A549 (cell line): ENCODE measurements around the gene HLF. TPM values are rescaled to one million over a fixed set of nuclear protein-coding genes. Genes with fewer than 3 reads are reported as not detected.

Source experiments
- ATAC-seq, 2 experiments: fragments of 200-7000 bp in 1 of 2; fragments of >200 bp in 1 of 2; cut with Nextera tagmentation in 1 of 2; cut with Tn5 transposase in 1 of 2; 3 replicates each; pipeline versions ENCODE4 v1.8.0 to v1.9.1; 2018 to 2020; ENCODE audit warnings: mild to moderate bottlenecking in 1 of 2, moderate library complexity in 1 of 2
- CTCF ChIA-PET: fragments of 300-600 bp; sonication (Branson Sonifier 250); formaldehyde crosslinking; extraction: SDS; loops from one replicate; lab custom pipeline; 2021; ENCODE audit warnings: antibody characterized with exemption, inconsistent platforms; lab: Yijun Ruan, JAX
- POLR2A ChIA-PET: fragments of 350-600 bp; formaldehyde crosslinking; extraction: SDS; loops from one replicate; lab custom pipeline; 2021; ENCODE audit warnings: antibody characterized with exemption, inconsistent platforms; lab: Yijun Ruan, JAX
- DNase-seq, 2 experiments: peaks; one replicate each; pipeline versions ENCODE4 v3.0.0 to v3.0.0-alpha.2; 2011 to 2016; ENCODE audit warnings: low read depth in 1 of 2, low spot score in 1 of 2
- FAIRE-seq: peaks from 2 replicates; lab custom pipeline; 2011; peaks lifted over from hg19 to GRCh38; lab: Jason Lieb, UNC
- H3K27ac ChIP-seq, 2 experiments: fragments of >200 bp; sonication (Bioruptor Twin); formaldehyde crosslinking; 3 replicates each; pipeline ENCODE4 v1.5.1; 2016 to 2017
- H3K4me1 ChIP-seq: fragments of >200 bp; sonication (Bioruptor Twin); formaldehyde crosslinking; 3 replicates; pipeline ENCODE4 v1.6.1; 2016
- H3K4me2 ChIP-seq: fragments of >200 bp; sonication (Bioruptor Twin); formaldehyde crosslinking; 3 replicates; pipeline ENCODE4 v1.6.1; 2016
- H3K4me3 ChIP-seq: fragments of >200 bp; sonication (Bioruptor Twin); formaldehyde crosslinking; 3 replicates; pipeline ENCODE4 v1.5.1; 2016
- H3K9me3 ChIP-seq: fragments of >200 bp; sonication (Bioruptor Twin); formaldehyde crosslinking; 3 replicates; pipeline ENCODE4 v1.6.1; 2016
- BCL3 ChIP-seq: fragments of >200 bp; sonication (Bioruptor Twin); formaldehyde crosslinking; IDR thresholded peaks from 3 replicates; pipeline ENCODE4 v1.6.1; 2016
- BHLHE40 ChIP-seq: IDR thresholded peaks from 2 replicates; pipeline ENCODE4 v1.6.1; 2012; ENCODE audit warnings: low read depth, low read length, inconsistent platforms
- CBX2 ChIP-seq: fragments of 200-600 bp; sonication (generic); IDR thresholded peaks from 2 replicates; pipeline ENCODE4 v1.6.1; 2016; ENCODE audit warnings: low read depth, mild to moderate bottlenecking, borderline replicate concordance
- CEBPB ChIP-seq, 2 experiments: fragments of >200 bp in 1 of 2; sonication (Bioruptor Twin) in 1 of 2; formaldehyde crosslinking in 1 of 2; IDR thresholded peaks; 2 replicates each; pipeline ENCODE4 v1.6.1; 2012 to 2016
- CHD2 ChIP-seq: fragments of 150-350 bp; IDR thresholded peaks from 2 replicates; pipeline ENCODE4 v1.6.1; 2014; ENCODE audit warnings: low read length; ENCODE audit not compliant: partially characterized antibody
- EHMT2 ChIP-seq: fragments of 200-600 bp; sonication (generic); IDR thresholded peaks from 2 replicates; pipeline ENCODE4 v1.6.1; 2016; ENCODE audit warnings: antibody characterized with exemption, low read depth, mild to moderate bottlenecking, moderate library complexity
- ESRRA ChIP-seq: fragments of 150-350 bp; IDR thresholded peaks from 2 replicates; pipeline ENCODE4 v1.6.1; 2014; ENCODE audit warnings: mild to moderate bottlenecking, low read length, borderline replicate concordance
- HDAC2 ChIP-seq: fragments of 200-600 bp; sonication (generic); IDR thresholded peaks from 2 replicates; pipeline ENCODE4 v1.6.1; 2016
- HOXA7 ChIP-seq: fragments of 250-450 bp; sonication (Bioruptor Pico); IDR thresholded peaks from 2 replicates; pipeline ENCODE4 v1.5.0; 2020; ENCODE audit warnings: mild to moderate bottlenecking, moderate library complexity
- HOXB13 ChIP-seq: fragments of 250-450 bp; sonication (Bioruptor Pico); IDR thresholded peaks from 2 replicates; pipeline ENCODE4 v1.5.0; 2020; ENCODE audit warnings: low read depth, mild to moderate bottlenecking, moderate library complexity
- KDM1A ChIP-seq: fragments of 200-600 bp; sonication (generic); IDR thresholded peaks from 2 replicates; pipeline ENCODE4 v1.6.1; 2016; ENCODE audit warnings: low read depth, mild to moderate bottlenecking
- KDM5A ChIP-seq: fragments of 200-600 bp; sonication (generic); IDR thresholded peaks from 2 replicates; pipeline ENCODE4 v1.6.1; 2016; ENCODE audit warnings: antibody characterized with exemption, mild to moderate bottlenecking
- MAFK ChIP-seq: fragments of 450-650 bp; IDR thresholded peaks from 2 replicates; pipeline ENCODE4 v1.6.1; 2014; ENCODE audit not compliant: partially characterized antibody
- POLR2AphosphoS2 ChIP-seq: conservative IDR thresholded peaks from 2 replicates; pipeline ENCODE4 v1.6.1; 2012; ENCODE audit warnings: low read length, improper control_type of control experiment, inconsistent platforms
- RCOR1 ChIP-seq: fragments of 150-350 bp; IDR thresholded peaks from 2 replicates; pipeline ENCODE4 v1.6.1; 2014; ENCODE audit warnings: antibody characterized with exemption, low read length, low read depth
- RFX5 ChIP-seq: fragments of 450-650 bp; IDR thresholded peaks from 2 replicates; pipeline ENCODE4 v1.7.1; 2014; ENCODE audit warnings: antibody characterized with exemption, mild to moderate bottlenecking, moderate library complexity
- SMC3 ChIP-seq: fragments of >200 bp; sonication (Bioruptor Twin); formaldehyde crosslinking; IDR thresholded peaks from 3 replicates; pipeline ENCODE4 v1.6.1; 2018; ENCODE audit warnings: inconsistent platforms
- SREBF2 ChIP-seq: fragments of 450-650 bp; IDR thresholded peaks from 2 replicates; pipeline ENCODE4 v1.6.1; 2014; ENCODE audit warnings: mild to moderate bottlenecking, moderate library complexity
- TFCP2L1 ChIP-seq: fragments of 250-450 bp; sonication (Bioruptor Pico); IDR thresholded peaks from 2 replicates; pipeline ENCODE4 v1.5.0; 2021; ENCODE audit warnings: mild to moderate bottlenecking
- ZC3H11A ChIP-seq: fragments of 450-650 bp; IDR thresholded peaks from 2 replicates; pipeline ENCODE4 v1.6.1; 2014; ENCODE audit warnings: antibody characterized with exemption, mild to moderate bottlenecking
- ZFP36 ChIP-seq: fragments of 450-650 bp; IDR thresholded peaks from 2 replicates; pipeline ENCODE4 v1.6.1; 2014; ENCODE audit warnings: borderline replicate concordance; ENCODE audit not compliant: partially characterized antibody
- ZNF302 ChIP-seq: fragments of 250-450 bp; sonication (Bioruptor Pico); IDR thresholded peaks from 2 replicates; pipeline ENCODE4 v1.9.0; 2021; ENCODE audit warnings: inconsistent platforms, mild to moderate bottlenecking, moderate library complexity
- WGBS: methylation state at CpG from one replicate; pipeline ENCODE4 v1.1.6; 2017; ENCODE audit errors: missing lambda C conversion rate; 5-methylcytosine and 5-hydroxymethylcytosine counted together
- polyA plus RNA-seq, 4 experiments: library from polyadenylated mRNA; depleted of rRNA in 3 of 4; stranded (reverse); fragments of >200 nt; fragmentation: RNase III in 1 of 4; extraction: RNeasy Plus Mini Kit Qiagen cat#74134 plus additional on column Dnase treatment in 1 of 4; gene quantifications; 2 replicates in 3 of 4; 3 replicates in 1 of 4; pipeline ENCODE4 v1.2.3, GENCODE V29; 2011 to 2017
- TF ChIP-seq, protein P1 (sequence below): IDR thresholded peaks from 2 replicates; pipeline ENCODE4 v1.6.1; 2012
- TF ChIP-seq, protein P2 (sequence below): IDR thresholded peaks from 2 replicates; pipeline ENCODE4 v1.6.1; 2012; ENCODE audit warnings: low read depth, borderline replicate concordance
- TF ChIP-seq, protein P3 (sequence below): fragments of 250-450 bp; sonication (Bioruptor Pico); IDR thresholded peaks from 2 replicates; pipeline ENCODE4 v1.5.0; 2021; ENCODE audit warnings: mild to moderate bottlenecking, moderate library complexity, borderline replicate concordance

HLF gene
- polyA plus RNA-seq, 2 of the 4 experiments (the other 2 are of a cell fraction), result 0.35 to 1.0 TPM

DNA sequence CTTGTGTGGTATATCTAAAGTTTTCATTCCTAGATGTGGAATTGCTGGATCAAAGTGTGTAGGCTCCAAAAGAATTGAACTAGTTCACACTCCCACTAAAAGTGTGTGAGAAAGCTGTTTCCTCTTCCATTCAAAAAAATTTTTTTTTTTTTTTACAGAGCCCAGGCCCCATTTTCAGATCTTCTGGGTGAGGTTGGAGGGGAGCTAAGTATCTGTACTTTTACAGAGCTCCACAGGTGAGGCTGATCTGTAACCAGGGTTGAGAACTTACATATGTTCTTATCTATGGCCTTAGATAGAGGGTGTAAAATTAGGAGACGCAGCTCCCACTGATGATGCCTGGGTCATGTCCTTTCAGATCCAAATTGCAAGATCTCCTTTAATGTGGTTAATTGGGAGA, 31.9 kb downstream of the HLF start (continued):
- TF ChIP-seq BCL3, result no peak
- TF ChIP-seq, protein P1, sequence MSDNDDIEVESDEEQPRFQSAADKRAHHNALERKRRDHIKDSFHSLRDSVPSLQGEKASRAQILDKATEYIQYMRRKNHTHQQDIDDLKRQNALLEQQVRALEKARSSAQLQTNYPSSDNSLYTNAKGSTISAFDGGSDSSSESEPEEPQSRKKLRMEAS, result no peak
- TF ChIP-seq KDM1A, result no peak

DNA sequence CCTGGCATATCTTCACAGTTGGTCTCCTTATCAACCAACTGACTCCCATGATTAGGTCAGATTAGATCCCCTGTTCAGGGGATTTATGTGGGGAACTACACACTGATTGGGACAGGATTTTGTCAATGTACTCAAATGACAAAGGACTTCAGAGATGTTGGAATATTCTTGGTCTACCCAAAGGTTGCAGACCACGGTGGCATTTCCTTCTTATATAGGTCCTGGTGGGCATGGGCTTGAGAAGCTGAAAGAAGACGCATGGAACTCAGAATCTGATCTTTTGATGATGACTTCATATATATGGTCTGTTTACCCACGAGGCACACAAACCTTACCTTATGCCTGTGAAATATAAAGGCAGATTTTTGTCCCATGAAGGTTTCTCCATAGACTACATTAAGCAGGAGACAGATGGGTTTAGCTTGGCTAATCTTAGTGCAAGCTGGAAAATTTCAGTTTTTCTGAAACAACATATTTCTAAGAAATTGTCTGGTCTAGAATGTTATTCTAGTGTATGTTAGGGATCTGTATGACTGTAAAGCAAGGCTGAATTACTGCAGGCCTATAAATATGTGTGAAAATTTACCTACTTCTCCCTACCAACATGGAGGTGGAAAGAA, 33.5 kb downstream of the HLF start:
- no peak for DNase-seq
- CTCF ChIA-PET, result interaction anchor here (1.2 to 5.7 kb wide), 3 partner anchors 67 to 307 kb away, joined by 3 to 47 read pairs (median 3); no protein-coding TSS in a partner anchor

DNA sequence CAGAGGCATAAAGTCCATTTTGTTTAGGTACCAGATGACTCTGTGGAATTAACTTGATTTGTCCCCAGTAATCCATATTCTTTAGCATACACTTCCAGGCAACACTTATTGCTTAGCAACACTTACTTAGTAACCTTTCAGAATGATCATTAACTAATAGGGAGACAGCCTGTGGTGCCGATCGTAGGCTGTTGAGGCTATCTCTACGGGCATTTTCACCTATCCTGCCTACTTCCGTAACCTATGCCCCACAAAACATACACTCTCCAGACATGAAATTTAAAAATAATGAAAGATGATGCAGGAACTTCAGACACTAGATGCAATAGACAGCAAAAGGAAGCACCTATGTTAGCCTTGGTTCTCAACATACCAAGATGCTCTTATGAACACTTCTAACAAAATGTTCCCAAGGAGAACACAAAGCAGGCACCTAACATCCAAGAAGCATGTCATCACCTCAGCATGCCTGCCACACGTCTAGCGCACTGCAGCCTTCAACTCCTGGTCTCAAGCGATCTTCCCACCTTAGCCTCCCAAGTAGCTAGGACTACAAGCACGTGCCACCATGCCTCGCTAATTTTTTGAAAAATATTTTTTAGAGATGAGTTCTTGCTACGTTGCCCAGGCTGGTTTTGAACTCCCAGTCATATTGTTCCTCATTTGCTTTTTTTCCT, 34.5 kb downstream of the HLF start:
- no peak for FAIRE-seq
- TF ChIP-seq, protein P2, sequence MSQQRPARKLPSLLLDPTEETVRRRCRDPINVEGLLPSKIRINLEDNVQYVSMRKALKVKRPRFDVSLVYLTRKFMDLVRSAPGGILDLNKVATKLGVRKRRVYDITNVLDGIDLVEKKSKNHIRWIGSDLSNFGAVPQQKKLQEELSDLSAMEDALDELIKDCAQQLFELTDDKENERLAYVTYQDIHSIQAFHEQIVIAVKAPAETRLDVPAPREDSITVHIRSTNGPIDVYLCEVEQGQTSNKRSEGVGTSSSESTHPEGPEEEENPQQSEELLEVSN, result no peak
- TF ChIP-seq ZC3H11A (no peak), CBX2 (no peak), MAFK (no peak), CHD2 (no peak), POLR2AphosphoS2 (no peak), HOXB13 (CRISPR knock-in tag) (no peak), BHLHE40 (no peak), BCL3 (no peak), ZNF302 (CRISPR knock-in tag) (no peak), EHMT2 (no peak), CEBPB (IDR thresholded peaks at IDR 0.05) (no peak), HDAC2 (no peak)

More for the DNA sequence above, 33.5 kb downstream of the HLF start:
- Histone ChIP-seq H3K27ac (no peak overlapping the region), H3K4me2 (no peak overlapping the region), H3K9me3 (no peaks in the 10 kb centered on the region), H3K4me1 (peaks cover 3% of the 10 kb centered on the region; the same call in 1 of the 3 replicates), H3K4me3 (no peak overlapping the region)
- no peak for FAIRE-seq
- TF ChIP-seq, protein P2, result no peak
- TF ChIP-seq HOXA7 (no peak), KDM5A (no peak), BCL3 (no peak), ZNF302 (CRISPR knock-in tag) (no peak), ESRRA (no peak), CEBPB (IDR thresholded peaks at IDR 0.05) (no peak), TFCP2L1 (no peak), RFX5 (no peak), BHLHE40 (no peak), POLR2AphosphoS2 (no peak), CBX2 (no peak), MAFK (no peak), SREBF2 (no peak), SMC3 (no peak), RCOR1 (no peak), ZFP36 (no peak), KDM1A (no peak)
- TF ChIP-seq, protein P3, sequence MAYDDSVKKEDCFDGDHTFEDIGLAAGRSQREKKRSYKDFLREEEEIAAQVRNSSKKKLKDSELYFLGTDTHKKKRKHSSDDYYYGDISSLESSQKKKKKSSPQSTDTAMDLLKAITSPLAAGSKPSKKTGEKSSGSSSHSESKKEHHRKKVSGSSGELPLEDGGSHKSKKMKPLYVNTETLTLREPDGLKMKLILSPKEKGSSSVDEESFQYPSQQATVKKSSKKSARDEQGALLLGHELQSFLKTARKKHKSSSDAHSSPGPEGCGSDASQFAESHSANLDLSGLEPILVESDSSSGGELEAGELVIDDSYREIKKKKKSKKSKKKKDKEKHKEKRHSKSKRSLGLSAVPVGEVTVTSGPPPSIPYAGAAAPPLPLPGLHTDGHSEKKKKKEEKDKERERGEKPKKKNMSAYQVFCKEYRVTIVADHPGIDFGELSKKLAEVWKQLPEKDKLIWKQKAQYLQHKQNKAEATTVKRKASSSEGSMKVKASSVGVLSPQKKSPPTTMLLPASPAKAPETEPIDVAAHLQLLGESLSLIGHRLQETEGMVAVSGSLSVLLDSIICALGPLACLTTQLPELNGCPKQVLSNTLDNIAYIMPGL (CRISPR knock-in tag), result no peak
- TF ChIP-seq, protein P1, result no peak
- POLR2A ChIA-PET, result no interaction called here
- ATAC-seq, result no peak
- 52% methylated on average over 3 of the region's 3 CpGs for WGBS

More for the DNA sequence above, 34.5 kb downstream of the HLF start:
- H3K4me1 ChIP-seq, result peaks cover 3% of the 10 kb centered on the region; the same call in 1 of the 3 replicates
- H3K4me3 ChIP-seq, result no peak overlapping the region
- no peak for ATAC-seq
- 78% methylated on average over 10 of the region's 10 CpGs for WGBS
- H3K9me3 ChIP-seq, result no peaks in the 10 kb centered on the region
- H3K27ac ChIP-seq, result no peak overlapping the region
- ChIA-PET POLR2A (no interaction called here), CTCF (interaction anchor here (1.2 to 5.7 kb wide), 4 partner anchors 49 to 308 kb away, joined by 3 to 47 read pairs (median 4); no protein-coding TSS in a partner anchor)
- no peak for DNase-seq
- no peak overlapping the region for H3K4me2 ChIP-seq
